GM23338 (cell line): ENCODE results near the gene SUSD3. TPM values are rescaled to one million over a fixed set of nuclear protein-coding genes. Genes with fewer than 3 reads are reported as not detected.

Experiments
- CTCF ChIP-seq, 2 experiments: fragments of 200-600 bp in 1 of 2; sonication (generic) in 1 of 2; conservative IDR thresholded peaks; 2 replicates each; pipeline versions ENCODE4 v1.5.1 to v1.6.1; 2016 to 2017; ENCODE audit warnings: antibody characterized with exemption in 2 of 2, low read depth in 2 of 2, mild to moderate bottlenecking in 2 of 2, moderate library complexity in 1 of 2
- ETS1 ChIP-seq: IDR thresholded peaks from 2 replicates; pipeline ENCODE4 v1.6.1; 2016; ENCODE audit warnings: antibody characterized with exemption
- EZH2 ChIP-seq: fragments of 200-600 bp; sonication (generic); IDR thresholded peaks from one replicate; pipeline ENCODE4 v1.8.0; 2017; ENCODE audit warnings: antibody characterized with exemption, mild to moderate bottlenecking, low read depth; ENCODE audit not compliant: unreplicated experiment
- EZH2phosphoT487 ChIP-seq: fragments of 200-600 bp; sonication (generic); IDR thresholded peaks from one replicate; pipeline ENCODE4 v1.8.1; 2018; ENCODE audit warnings: antibody characterized with exemption; ENCODE audit not compliant: unreplicated experiment
- JUNB ChIP-seq: IDR thresholded peaks from one replicate; pipeline ENCODE4 v1.6.1; 2016; ENCODE audit warnings: antibody characterized with exemption; ENCODE audit not compliant: unreplicated experiment
- NANOG ChIP-seq: IDR thresholded peaks from 2 replicates; pipeline ENCODE4 v1.6.1; 2016; ENCODE audit warnings: antibody characterized with exemption, borderline replicate concordance
- POLR2AphosphoS5 ChIP-seq: IDR thresholded peaks from 2 replicates; pipeline ENCODE4 v1.6.1; 2016; ENCODE audit warnings: antibody characterized with exemption, low read depth
- STAT1 ChIP-seq: IDR thresholded peaks from one replicate; pipeline ENCODE4 v1.6.1; 2016; ENCODE audit warnings: antibody characterized with exemption; ENCODE audit not compliant: unreplicated experiment
- ZNF114 ChIP-seq: fragments of 250-450 bp; sonication (Bioruptor Pico); IDR thresholded peaks from 2 replicates; pipeline ENCODE4 v1.5.0; 2020; ENCODE audit warnings: mild to moderate bottlenecking, moderate library complexity
- ZNF462 ChIP-seq: fragments of 250-450 bp; sonication (Bioruptor Pico); IDR thresholded peaks from 2 replicates; pipeline ENCODE4 v1.5.0; 2020; ENCODE audit warnings: mild to moderate bottlenecking, moderate library complexity
- polyA plus RNA-seq: library from polyadenylated mRNA; unstranded; fragments of >200 nt; fragmentation: Nextera tagmentation; extraction: Ambion mirVana; gene quantifications from 2 replicates; pipeline ENCODE4 v1.2.1, GENCODE V29; 2016
- total RNA-seq: library from RNA; depleted of rRNA; stranded (reverse); fragments of >200 nt; shearing (Covaris generic); gene quantifications from 2 replicates; pipeline ENCODE4 v1.2.3, GENCODE V29; 2014

Gene SUSD3
- total and polyA plus RNA-seq, 2 experiments from 2014 or later: 6.9 to 20.1 TPM

- TF ChIP-seq ZNF462 (CRISPR knock-in tag) (no peak), NANOG (no peak), STAT1 (no peak), ETS1 (no peak), JUNB (no peak), POLR2AphosphoS5 (no peak), CTCF (conservative IDR thresholded peaks at IDR 0.05; ENCODE audit: low read depth in 2 of 2) (no peak), ZNF114 (no peak), EZH2phosphoT487 (no peak), EZH2 (no peak)
Measured at GRCh38 chr9:93057703-93058354, 672 bp upstream of the SUSD3 start (continued).
